Neural cell (in vitro differentiated cells): ENCODE measurements around the gene TM9SF3. TPM values are rescaled to one million over a fixed set of nuclear protein-coding genes. Genes with fewer than 3 reads are reported as not detected.
A peak's percentile ranks its signal among the peaks of the same experiment; 100 is the strongest.

ENCODE experiments used
- H2AFZ ChIP-seq: fragments of 200-600, 300-800 bp; sonication (generic), shearing (Covaris generic); 2 replicates; pipeline ENCODE4 v1.6.0; 2014; ENCODE audit warnings: low read depth, mild to moderate bottlenecking, antibody characterized with exemption, low read length, moderate library complexity
- H3F3A ChIP-seq: fragments of 200-600 bp; shearing (Covaris generic); 2 replicates; pipeline ENCODE4 v1.6.1; 2016; ENCODE audit warnings: mild to moderate bottlenecking, moderate library complexity, mixed read lengths, antibody characterized with exemption, low read length; ENCODE audit not compliant: insufficient read depth, poor library complexity, severe bottlenecking
- H3K27ac ChIP-seq: fragments of 200-600, 300-800 bp; sonication (generic), shearing (Covaris generic); 2 replicates; pipeline ENCODE4 v1.5.1; 2014; ENCODE audit warnings: mild to moderate bottlenecking, low read length, moderate library complexity
- H3K27me3 ChIP-seq: fragments of 300-800, 200-600 bp; sonication (generic), shearing (Covaris generic); 2 replicates; pipeline ENCODE4 v1.6.0; 2014; ENCODE audit warnings: mild to moderate bottlenecking, low read depth, low read length, moderate library complexity; ENCODE audit not compliant: insufficient read depth
- H3K36me3 ChIP-seq: fragments of 300-800, 200-600 bp; sonication (generic), shearing (Covaris generic); 2 replicates; pipeline ENCODE4 v1.5.1; 2014; ENCODE audit warnings: mild to moderate bottlenecking, antibody characterized with exemption, low read length, moderate library complexity; ENCODE audit not compliant: insufficient read depth
- H3K4me2 ChIP-seq: fragments of 300-800, 200-600 bp; sonication (generic), shearing (Covaris generic); 2 replicates; pipeline ENCODE4 v1.6.0; 2014; ENCODE audit warnings: mild to moderate bottlenecking, low read length
- H3K4me3 ChIP-seq: fragments of 300-800, 200-600 bp; sonication (generic), shearing (Covaris generic); 2 replicates; pipeline ENCODE4 v1.5.1; 2014; ENCODE audit warnings: mild to moderate bottlenecking, low read length, moderate library complexity
- H3K79me2 ChIP-seq: fragments of 200-600 bp; shearing (Covaris generic); replicated peaks from 2 replicates; pipeline ENCODE4 v1.6.0; 2014; ENCODE audit warnings: mild to moderate bottlenecking, low read length, moderate library complexity; ENCODE audit not compliant: insufficient read depth
- H3K9ac ChIP-seq: fragments of 300-800, 200-600 bp; sonication (generic), shearing (Covaris generic); 2 replicates; pipeline ENCODE4 v1.6.1; 2016; ENCODE audit warnings: mild to moderate bottlenecking, low read length, mixed read lengths
- H3K9me2 ChIP-seq: fragments of 200-600 bp; shearing (Covaris generic); 2 replicates; pipeline ENCODE4 v1.6.1; 2016; ENCODE audit warnings: mild to moderate bottlenecking, low read length, mixed read lengths; ENCODE audit not compliant: insufficient read depth
- H3K9me3 ChIP-seq: fragments of 200-600, 300-800 bp; sonication (generic), shearing (Covaris generic); 2 replicates; pipeline ENCODE4 v1.6.1; 2016; ENCODE audit warnings: mild to moderate bottlenecking, mixed run types, low read length, moderate library complexity, mixed read lengths
- H4K20me1 ChIP-seq: fragments of 200-600 bp; shearing (Covaris generic); 2 replicates; pipeline ENCODE4 v1.6.1; 2016; ENCODE audit warnings: mild to moderate bottlenecking, mixed run types; ENCODE audit not compliant: insufficient read depth
- CTCF ChIP-seq: fragments of 450-650 bp; IDR thresholded peaks from 2 replicates; pipeline ENCODE4 v1.5.1; 2014; ENCODE audit warnings: antibody characterized with exemption, mild to moderate bottlenecking, moderate library complexity; ENCODE audit not compliant: poor library complexity, severe bottlenecking
- EP300 ChIP-seq: fragments of 450-650 bp; conservative IDR thresholded peaks from 2 replicates; pipeline ENCODE4 v1.6.1; 2014; ENCODE audit warnings: antibody characterized with exemption, mild to moderate bottlenecking, moderate library complexity; ENCODE audit not compliant: poor library complexity, severe bottlenecking
- EZH2 ChIP-seq: fragments of 200-600, 300-800 bp; shearing (Covaris generic), sonication (generic); IDR thresholded peaks from 2 replicates; pipeline ENCODE4 v1.6.1; 2014; ENCODE audit warnings: antibody characterized with exemption, low read length, borderline replicate concordance, mild to moderate bottlenecking; ENCODE audit not compliant: insufficient read depth, poor library complexity, severe bottlenecking
- MXI1 ChIP-seq: fragments of 450-650 bp; conservative IDR thresholded peaks from 2 replicates; pipeline ENCODE4 v1.6.1; 2014; ENCODE audit warnings: antibody characterized with exemption, mild to moderate bottlenecking; ENCODE audit not compliant: poor library complexity, severe bottlenecking
- POLR2AphosphoS5 ChIP-seq: IDR thresholded peaks from 2 replicates; pipeline ENCODE4 v1.6.1; 2012
- RAD21 ChIP-seq: fragments of 450-650 bp; conservative IDR thresholded peaks from 2 replicates; pipeline ENCODE4 v1.6.1; 2014; ENCODE audit warnings: antibody characterized with exemption, mild to moderate bottlenecking, moderate library complexity
- REST ChIP-seq: IDR thresholded peaks from 2 replicates; pipeline ENCODE4 v1.6.1; 2012; ENCODE audit warnings: borderline replicate concordance
- SMC3 ChIP-seq: fragments of 450-650 bp; conservative IDR thresholded peaks from 2 replicates; pipeline ENCODE4 v1.6.1; 2014; ENCODE audit warnings: antibody characterized with exemption, mild to moderate bottlenecking, moderate library complexity; ENCODE audit not compliant: poor library complexity
- TAF1 ChIP-seq: IDR thresholded peaks from 2 replicates; pipeline ENCODE4 v1.6.1; 2012; ENCODE audit warnings: low read depth
- polyA plus RNA-seq: library from polyadenylated mRNA; depleted of rRNA; stranded (reverse); fragments of >200 nt; gene quantifications from 2 replicates; pipeline ENCODE4 v1.2.3, GENCODE V29; 2014
- small RNA-seq, 3 experiments: library from RNA; depleted of rRNA; stranded (forward); fragments of <200 nt; gene quantifications; one replicate each; pipeline ENCODE3, GENCODE V24; 2012

TM9SF3 gene
- polyA plus RNA-seq, 1 donor from 2014 or later, result 66.4 TPM

GRCh38 chr10:96470116-96470743, 116.6 kb downstream of the TM9SF3 start:
- peaks cover 29% of the 10 kb centered on the region for H3K27me3 ChIP-seq
- no peaks in the 10 kb centered on the region for H3K79me2 ChIP-seq
- no peaks in the 10 kb centered on the region for H3F3A ChIP-seq
- no peak overlapping the region for H3K9ac ChIP-seq
- no peak overlapping the region for H3K27ac ChIP-seq
- H3K4me2 ChIP-seq, result no peak overlapping the region
- no peaks in the 10 kb centered on the region for H3K36me3 ChIP-seq
- H3K9me3 ChIP-seq, result peaks cover 1% of the 10 kb centered on the region
- no peaks in the 10 kb centered on the region for H3K9me2 ChIP-seq
- H4K20me1 ChIP-seq, result no peaks in the 10 kb centered on the region
- H2AFZ ChIP-seq, result no peak overlapping the region
- H3K4me3 ChIP-seq, result no peak overlapping the region
- TF ChIP-seq CTCF, result peak; percentile 37
- TF ChIP-seq POLR2AphosphoS5, result no peak

- Histone ChIP-seq H2AFZ (no peak overlapping the region), H4K20me1 (no peaks in the 10 kb centered on the region), H3K9me2 (no peaks in the 10 kb centered on the region), H3K27ac (no peak overlapping the region), H3F3A (no peaks in the 10 kb centered on the region), H3K4me2 (no peak overlapping the region), H3K27me3 (peaks cover 19% of the 10 kb centered on the region), H3K79me2 (no peaks in the 10 kb centered on the region), H3K9ac (no peak overlapping the region), H3K9me3 (no peaks in the 10 kb centered on the region), H3K36me3 (no peaks in the 10 kb centered on the region), H3K4me3 (no peak overlapping the region)
- TF ChIP-seq SMC3 (no peak), EZH2 (no peak), MXI1 (no peak), EP300 (no peak), RAD21 (no peak), TAF1 (no peak), REST (no peak), POLR2AphosphoS5 (no peak), CTCF (no peak)
Measured at GRCh38 chr10:96468845-96469244, 118.0 kb downstream of the TM9SF3 start.

Small RNAs within 50 kb of the gene (small RNA-seq; reads per million reads assigned to genes)
- gene RNA5SP324, result 0 to 0.08 (median 0) reads per million in 3 experiments

Other genes with a start within 250 kb of the TM9SF3 start
- not detected in 2 replicates for gene OPALIN, start 228.0 kb downstream of the TM9SF3 start, polyA plus RNA-seq
- gene TLL2, start 73.1 kb downstream of the TM9SF3 start, polyA plus RNA-seq, result 0.11 and 0.30 TPM in 2 replicates
- gene PIK3AP1, start 133.5 kb upstream of the TM9SF3 start, polyA plus RNA-seq, result 0.05 TPM in 1 of 2 replicates, not detected in the other
- 48.9 and 61.1 TPM in 2 replicates for gene LCOR, start 245.3 kb upstream of the TM9SF3 start, polyA plus RNA-seq